Measurements from ENCODE around the gene BECN2.

Gene BECN2

GRCh38 chr1:241957692-241958494, at the start of gene BECN2:
Gene BECN2 (plus strand): TSS chr1:241957767. CDS start chr1:241957767, 0 bp downstream.
- no peak for DNase-seq (ENCODE audit: low read depth)

- no peak for DNase-seq (ENCODE audit: low read depth)
Measured at GRCh38 chr1:241916196-241916595, 41.4 kb upstream of the BECN2 start.

GRCh38 chr1:241917487-241917886, 40.1 kb upstream of the BECN2 start:
- DNase-seq (ENCODE audit: low read depth): no peak

GRCh38 chr1:241918879-241919278, 38.7 kb upstream of the BECN2 start:
- DNase-seq (ENCODE audit: low read depth): peak; percentile 55

GRCh38 chr1:241924080-241924808, 33.3 kb upstream of the BECN2 start:
- DNase-seq (ENCODE audit: low read depth): peak; percentile 39

- DNase-seq (ENCODE audit: low read depth): no peak
Measured at GRCh38 chr1:241926141-241926540, 31.4 kb upstream of the BECN2 start.

- DNase-seq (ENCODE audit: low read depth): no peak
Measured at GRCh38 chr1:241927321-241927720, 30.2 kb upstream of the BECN2 start.

- no peak for DNase-seq (ENCODE audit: low read depth)
Measured at GRCh38 chr1:241932845-241933244, 24.7 kb upstream of the BECN2 start.

GRCh38 chr1:241934201-241934848, 23.2 kb upstream of the BECN2 start:
- peak; percentile 21 for DNase-seq (ENCODE audit: low read depth)

- no peak for DNase-seq (ENCODE audit: low read depth)
Measured at GRCh38 chr1:241934866-241935265, 22.7 kb upstream of the BECN2 start.

GRCh38 chr1:241939798-241940197, 17.8 kb upstream of the BECN2 start:
- DNase-seq (ENCODE audit: low read depth): no peak

- DNase-seq (ENCODE audit: low read depth): no peak
Measured at GRCh38 chr1:241942738-241943137, 14.8 kb upstream of the BECN2 start.

- no peak for DNase-seq (ENCODE audit: low read depth)
Measured at GRCh38 chr1:241944300-241944699, 13.3 kb upstream of the BECN2 start.

GRCh38 chr1:241947354-241947753, 10.2 kb upstream of the BECN2 start:
- no peak for DNase-seq (ENCODE audit: low read depth)

- no peak for DNase-seq (ENCODE audit: low read depth)
Measured at GRCh38 chr1:241950390-241950789, 7.2 kb upstream of the BECN2 start.

GRCh38 chr1:241962153-241962552, 4.6 kb downstream of the BECN2 start:
- DNase-seq (ENCODE audit: low read depth): no peak

GRCh38 chr1:241963722-241964121, 6.2 kb downstream of the BECN2 start:
- DNase-seq (ENCODE audit: low read depth): no peak

GRCh38 chr1:241964550-241965282, 7.1 kb downstream of the BECN2 start:
- DNase-seq (ENCODE audit: low read depth): no peak

GRCh38 chr1:241968611-241969010, 11.0 kb downstream of the BECN2 start:
- no peak for DNase-seq (ENCODE audit: low read depth)

GRCh38 chr1:241972703-241973369, 15.3 kb downstream of the BECN2 start:
- peak; percentile 7 for DNase-seq (ENCODE audit: low read depth)

GRCh38 chr1:241976229-241976628, 18.7 kb downstream of the BECN2 start:
- no peak for DNase-seq (ENCODE audit: low read depth)

GRCh38 chr1:241979071-241979470, 21.5 kb downstream of the BECN2 start:
- DNase-seq (ENCODE audit: low read depth): no peak

All from amniotic epithelial cell (primary cell).